ENCODE measurements around the gene WDR33.

DNA sequence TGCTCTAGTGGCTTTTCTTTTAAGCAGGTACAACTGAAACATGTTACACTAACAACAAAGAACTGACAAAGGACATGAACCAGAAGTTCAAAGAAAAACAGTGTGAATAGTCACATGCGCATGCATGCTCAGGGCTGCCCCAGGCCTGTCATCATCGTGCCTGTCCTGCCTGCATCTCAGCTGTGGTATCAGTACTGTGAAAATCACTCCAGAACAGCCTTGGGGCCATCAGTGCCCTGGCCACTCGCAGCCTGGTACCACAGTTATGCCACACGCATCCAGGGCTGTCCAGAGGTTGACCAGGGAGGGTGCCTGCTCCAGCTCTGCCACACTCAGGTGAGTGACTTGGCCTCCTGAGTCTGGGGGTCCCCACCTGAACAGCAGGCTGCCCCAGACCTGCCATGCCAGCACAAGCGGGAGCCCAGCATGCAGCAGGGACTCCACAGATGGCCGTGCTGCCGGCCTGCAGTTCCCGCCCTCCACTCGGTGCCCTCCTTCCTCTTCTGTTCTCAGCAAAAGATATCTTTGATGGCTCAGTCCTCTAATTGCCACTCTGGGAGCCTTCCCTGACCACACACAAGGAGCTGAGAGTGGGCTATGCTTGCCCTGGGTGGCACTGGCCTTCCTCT, 147.9 kb downstream of the WDR33 start:
- TF ChIP-seq, protein P1, sequence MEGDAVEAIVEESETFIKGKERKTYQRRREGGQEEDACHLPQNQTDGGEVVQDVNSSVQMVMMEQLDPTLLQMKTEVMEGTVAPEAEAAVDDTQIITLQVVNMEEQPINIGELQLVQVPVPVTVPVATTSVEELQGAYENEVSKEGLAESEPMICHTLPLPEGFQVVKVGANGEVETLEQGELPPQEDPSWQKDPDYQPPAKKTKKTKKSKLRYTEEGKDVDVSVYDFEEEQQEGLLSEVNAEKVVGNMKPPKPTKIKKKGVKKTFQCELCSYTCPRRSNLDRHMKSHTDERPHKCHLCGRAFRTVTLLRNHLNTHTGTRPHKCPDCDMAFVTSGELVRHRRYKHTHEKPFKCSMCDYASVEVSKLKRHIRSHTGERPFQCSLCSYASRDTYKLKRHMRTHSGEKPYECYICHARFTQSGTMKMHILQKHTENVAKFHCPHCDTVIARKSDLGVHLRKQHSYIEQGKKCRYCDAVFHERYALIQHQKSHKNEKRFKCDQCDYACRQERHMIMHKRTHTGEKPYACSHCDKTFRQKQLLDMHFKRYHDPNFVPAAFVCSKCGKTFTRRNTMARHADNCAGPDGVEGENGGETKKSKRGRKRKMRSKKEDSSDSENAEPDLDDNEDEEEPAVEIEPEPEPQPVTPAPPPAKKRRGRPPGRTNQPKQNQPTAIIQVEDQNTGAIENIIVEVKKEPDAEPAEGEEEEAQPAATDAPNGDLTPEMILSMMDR (IDR thresholded peaks at IDR 0.05) = no peak
- no peak for TF ChIP-seq POLR2AphosphoS5 (IDR thresholded peaks at IDR 0.05)
